ENCODE data around the gene PRDM15.
"Not testable (repeated sequence)": the region's sequence is repeated elsewhere in the genome, so short reads cannot be mapped to it uniquely, and the experiment has no call there.

The PRDM15 gene

GRCh38 chr21:41801321-41802197 lies 77.6 kb downstream of the PRDM15 start:
- no peak for DNase-seq

GRCh38 chr21:41800425-41801320 lies 78.5 kb downstream of the PRDM15 start:
- no peak for DNase-seq

GRCh38 chr21:41799763-41800162 lies 79.4 kb downstream of the PRDM15 start:
- no peak for DNase-seq

- DNase-seq: no peak
Observed at GRCh38 chr21:41798326-41798725, 80.8 kb downstream of the PRDM15 start.

GRCh38 chr21:41796476-41797080 lies 82.6 kb downstream of the PRDM15 start:
- DNase-seq: no peak

GRCh38 chr21:41795726-41796125 lies 83.4 kb downstream of the PRDM15 start:
- DNase-seq: no peak

- no peak for DNase-seq
Observed at GRCh38 chr21:41794600-41794999, 84.5 kb downstream of the PRDM15 start.

- DNase-seq: no peak
Observed at GRCh38 chr21:41792711-41793110, 86.4 kb downstream of the PRDM15 start.

- no peak for DNase-seq
Observed at GRCh38 chr21:41786509-41786987, 92.6 kb downstream of the PRDM15 start.

- DNase-seq: not testable (repeated sequence)
Observed at GRCh38 chr21:41785262-41785661, 93.9 kb downstream of the PRDM15 start.

- DNase-seq: no peak
Observed at GRCh38 chr21:41784456-41785102, 94.6 kb downstream of the PRDM15 start.

GRCh38 chr21:41783476-41784180 lies 95.5 kb downstream of the PRDM15 start:
- DNase-seq: no peak

GRCh38 chr21:41781050-41781410 lies 98.1 kb downstream of the PRDM15 start:
- no peak for DNase-seq

- no peak for DNase-seq
Observed at GRCh38 chr21:41780337-41781049, 98.7 kb downstream of the PRDM15 start.

GRCh38 chr21:41779659-41780058 lies 99.5 kb downstream of the PRDM15 start:
- DNase-seq: no peak

- no peak for DNase-seq
Observed at GRCh38 chr21:41778930-41779600, 100.1 kb downstream of the PRDM15 start.

GRCh38 chr21:41777951-41778815 lies 101.0 kb downstream of the PRDM15 start:
- peak; percentile 53 to 78 for DNase-seq

GRCh38 chr21:41776778-41777177 lies 102.4 kb downstream of the PRDM15 start:
- DNase-seq: no peak

- DNase-seq: no peak
Observed at GRCh38 chr21:41775149-41775472, 104.0 kb downstream of the PRDM15 start.

Measured in NCI-H446 (cell line).